OCI-LY1 (cell line): ENCODE data around the gene PZP.
"Not testable (repeated sequence)": the region's sequence is repeated elsewhere in the genome, so short reads cannot be mapped to it uniquely, and the experiment has no call there.

Experiments used
- H2AFZ ChIP-seq: fragments of 200-600 bp; sonication (generic), shearing (Covaris generic); 2 replicates; pipeline ENCODE4 v1.6.0; 2014; ENCODE audit warnings: antibody characterized with exemption, mild to moderate bottlenecking, low read length
- H3F3A ChIP-seq: fragments of 200-600 bp; sonication (generic), shearing (Covaris generic); 2 replicates; pipeline ENCODE4 v1.6.0; 2014; ENCODE audit warnings: mild to moderate bottlenecking, antibody characterized with exemption, low read length, moderate library complexity; ENCODE audit not compliant: insufficient read depth
- H3K27ac ChIP-seq: fragments of 200-600 bp; sonication (generic); 2 replicates; pipeline ENCODE4 v1.5.1; 2014; ENCODE audit warnings: low read length, mixed run types, mild to moderate bottlenecking, low read depth; ENCODE audit not compliant: poor library complexity, severe bottlenecking
- H3K27me3 ChIP-seq: fragments of 200-600 bp; sonication (generic); 2 replicates; pipeline ENCODE4 v1.6.0; 2014; ENCODE audit warnings: antibody characterized with exemption, mild to moderate bottlenecking, low read length, moderate library complexity; ENCODE audit not compliant: insufficient read depth
- H3K36me3 ChIP-seq: fragments of 200-600 bp; sonication (generic); 2 replicates; pipeline ENCODE4 v1.6.1; 2014; ENCODE audit warnings: mild to moderate bottlenecking, antibody characterized with exemption, low read length, moderate library complexity, mixed read lengths; ENCODE audit not compliant: insufficient read depth
- H3K4me1 ChIP-seq: fragments of 200-600 bp; sonication (generic); 2 replicates; pipeline ENCODE4 v1.5.1; 2014; ENCODE audit warnings: mild to moderate bottlenecking, low read length, moderate library complexity; ENCODE audit not compliant: insufficient read depth, severe bottlenecking
- H3K4me2 ChIP-seq: fragments of 200-600 bp; sonication (generic), shearing (Covaris generic); 2 replicates; pipeline ENCODE4 v1.6.1; 2014; ENCODE audit warnings: low read length
- H3K4me3 ChIP-seq: fragments of 200-600 bp; sonication (generic); 2 replicates; pipeline ENCODE4 v1.5.1; 2014; ENCODE audit warnings: low read length, low read depth, mild to moderate bottlenecking, mixed read lengths; ENCODE audit not compliant: poor library complexity, severe bottlenecking
- H3K79me2 ChIP-seq: fragments of 200-600 bp; shearing (Covaris generic); 2 replicates; pipeline ENCODE4 v1.6.1; 2016; ENCODE audit warnings: mixed run types, low read length, mixed read lengths; ENCODE audit not compliant: insufficient read depth
- H3K9ac ChIP-seq: fragments of 200-600 bp; sonication (generic), shearing (Covaris generic); 2 replicates; pipeline ENCODE4 v1.6.1; 2014; ENCODE audit warnings: mild to moderate bottlenecking, low read length, mixed read lengths
- H3K9me2 ChIP-seq: fragments of 200-600 bp; sonication (generic), shearing (Covaris generic); 2 replicates; pipeline ENCODE4 v1.6.1; 2014; ENCODE audit warnings: low read depth, mild to moderate bottlenecking, low read length, mixed read lengths
- H3K9me3 ChIP-seq: fragments of 200-600 bp; shearing (Covaris generic); 2 replicates; pipeline ENCODE4 v1.6.1; 2014; ENCODE audit warnings: low read length, mixed read lengths
- H4K20me1 ChIP-seq: fragments of 200-600 bp; sonication (generic), shearing (Covaris generic); 2 replicates; pipeline ENCODE4 v1.6.0; 2016; ENCODE audit warnings: mild to moderate bottlenecking, low read length; ENCODE audit not compliant: insufficient read depth
- EZH2 ChIP-seq: fragments of 200-600 bp; sonication (generic), shearing (Covaris generic); IDR thresholded peaks from 2 replicates; pipeline ENCODE4 v1.8.0; 2017; ENCODE audit warnings: borderline replicate concordance, mixed run types, mild to moderate bottlenecking, antibody characterized with exemption, low read length, moderate library complexity, mixed read lengths
- TF ChIP-seq, protein P1 (sequence below): fragments of 200-600 bp; sonication (generic), shearing (Covaris generic); IDR thresholded peaks from 2 replicates; pipeline ENCODE4 v1.5.1; 2017; ENCODE audit warnings: mild to moderate bottlenecking, antibody characterized with exemption, low read length, moderate library complexity, mixed read lengths

Gene PZP

DNA sequence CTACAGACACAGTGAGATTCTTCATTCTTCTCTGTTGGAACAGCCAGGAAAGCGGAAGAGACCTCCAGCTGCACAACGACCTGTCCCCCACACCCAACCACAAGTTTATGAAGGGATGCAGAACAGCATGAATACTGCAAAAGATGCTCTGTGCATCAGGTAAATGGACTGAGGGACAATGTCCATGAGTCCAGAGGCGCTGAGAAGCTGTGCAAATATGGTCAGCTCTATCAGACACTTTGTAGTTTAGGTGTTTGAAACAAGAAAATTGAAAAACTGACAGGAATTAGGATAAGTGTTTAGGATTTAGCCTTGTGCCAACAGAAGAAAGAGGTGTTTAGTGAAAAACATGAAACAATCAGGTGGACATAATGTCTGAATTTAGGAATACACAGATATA, 33.1 kb upstream of the PZP start:
- H3K4me3 ChIP-seq, result no peak overlapping the region
- no peak overlapping the region for H3K4me2 ChIP-seq
- H2AFZ ChIP-seq, result no peak overlapping the region
- H3K9me3 ChIP-seq, result no peaks in the 10 kb centered on the region
- no peaks in the 10 kb centered on the region for H3F3A ChIP-seq
- no peak overlapping the region for H3K27ac ChIP-seq
- H3K9me2 ChIP-seq, result no peaks in the 10 kb centered on the region
- no peaks in the 10 kb centered on the region for H3K36me3 ChIP-seq
- no peak for TF ChIP-seq EZH2
- TF ChIP-seq, protein P1, sequence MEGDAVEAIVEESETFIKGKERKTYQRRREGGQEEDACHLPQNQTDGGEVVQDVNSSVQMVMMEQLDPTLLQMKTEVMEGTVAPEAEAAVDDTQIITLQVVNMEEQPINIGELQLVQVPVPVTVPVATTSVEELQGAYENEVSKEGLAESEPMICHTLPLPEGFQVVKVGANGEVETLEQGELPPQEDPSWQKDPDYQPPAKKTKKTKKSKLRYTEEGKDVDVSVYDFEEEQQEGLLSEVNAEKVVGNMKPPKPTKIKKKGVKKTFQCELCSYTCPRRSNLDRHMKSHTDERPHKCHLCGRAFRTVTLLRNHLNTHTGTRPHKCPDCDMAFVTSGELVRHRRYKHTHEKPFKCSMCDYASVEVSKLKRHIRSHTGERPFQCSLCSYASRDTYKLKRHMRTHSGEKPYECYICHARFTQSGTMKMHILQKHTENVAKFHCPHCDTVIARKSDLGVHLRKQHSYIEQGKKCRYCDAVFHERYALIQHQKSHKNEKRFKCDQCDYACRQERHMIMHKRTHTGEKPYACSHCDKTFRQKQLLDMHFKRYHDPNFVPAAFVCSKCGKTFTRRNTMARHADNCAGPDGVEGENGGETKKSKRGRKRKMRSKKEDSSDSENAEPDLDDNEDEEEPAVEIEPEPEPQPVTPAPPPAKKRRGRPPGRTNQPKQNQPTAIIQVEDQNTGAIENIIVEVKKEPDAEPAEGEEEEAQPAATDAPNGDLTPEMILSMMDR, result no peak
- H3K27me3 ChIP-seq, result 0 out of 2 replicates have a peak, but pooled peaks cover 4% of the 10 kb centered on the region
- no peaks in the 10 kb centered on the region for H3K79me2 ChIP-seq
- no peaks in the 10 kb centered on the region for H3K4me1 ChIP-seq
- no peaks in the 10 kb centered on the region for H4K20me1 ChIP-seq
- no peak overlapping the region for H3K9ac ChIP-seq

DNA sequence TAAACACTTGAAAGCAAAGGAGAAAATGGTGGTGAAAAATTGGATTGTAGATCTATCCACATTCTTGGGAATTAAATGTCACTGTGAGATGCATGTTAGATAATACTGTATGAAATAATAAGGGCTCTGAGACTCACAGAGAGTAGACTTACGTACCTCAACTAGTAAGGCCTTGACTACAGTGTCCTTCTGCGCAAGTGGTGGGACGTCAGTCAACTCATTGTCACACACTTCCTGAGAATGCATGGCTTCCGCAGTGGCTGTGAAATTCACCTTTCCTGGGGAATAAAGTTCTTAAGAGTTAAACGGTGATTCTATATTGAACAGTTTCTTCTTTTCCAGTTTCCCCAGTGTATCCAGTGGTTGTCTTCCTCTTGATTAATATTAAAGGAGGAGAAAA, 32.6 kb upstream of the PZP start:
- Histone ChIP-seq H3F3A (no peaks in the 10 kb centered on the region), H2AFZ (no peak overlapping the region), H3K79me2 (no peaks in the 10 kb centered on the region), H3K27me3 (0 out of 2 replicates have a peak, but pooled peaks cover 4% of the 10 kb centered on the region), H3K4me3 (no peak overlapping the region), H4K20me1 (no peaks in the 10 kb centered on the region), H3K27ac (no peak overlapping the region), H3K9me2 (no peaks in the 10 kb centered on the region), H3K9ac (no peak overlapping the region), H3K9me3 (no peaks in the 10 kb centered on the region), H3K4me2 (no peak overlapping the region), H3K36me3 (no peaks in the 10 kb centered on the region), H3K4me1 (no peaks in the 10 kb centered on the region)
- no peak for TF ChIP-seq EZH2
- TF ChIP-seq, protein P1, result no peak

DNA sequence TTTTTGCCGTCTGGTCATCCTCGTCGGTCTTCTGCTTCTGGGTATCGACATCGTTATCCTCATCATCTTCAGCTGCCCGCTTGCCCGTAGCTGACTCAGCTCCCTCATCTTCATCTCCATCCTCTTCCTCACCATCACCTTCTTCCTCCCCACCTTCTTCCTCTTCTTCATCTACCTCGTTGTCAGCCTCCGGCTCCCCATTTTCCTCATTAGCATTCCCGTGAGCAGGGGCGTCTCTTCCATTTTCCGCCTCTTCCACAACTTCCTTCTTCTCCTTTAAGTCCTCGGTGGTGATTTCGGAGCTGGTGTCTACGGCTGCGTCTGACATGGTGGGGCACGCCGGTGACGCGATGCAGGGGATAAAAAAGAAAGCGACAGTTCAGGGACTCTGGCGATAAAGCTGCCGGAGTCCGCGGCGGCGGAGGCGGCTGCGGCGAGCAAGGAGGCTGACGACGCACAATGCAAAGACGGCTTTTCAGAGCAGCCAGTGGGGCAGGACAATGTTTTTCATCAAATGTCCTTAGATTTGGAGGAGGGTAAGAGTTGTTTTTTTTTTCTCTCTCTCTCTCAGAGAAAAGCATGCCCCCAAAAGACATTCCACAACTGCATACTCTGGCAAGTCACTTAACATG, 31.9 kb upstream of the PZP start:
- not testable (repeated sequence) for H3K27me3 ChIP-seq, H3K36me3 ChIP-seq, H2AFZ ChIP-seq, H3K79me2 ChIP-seq, H3K9me2 ChIP-seq, H4K20me1 ChIP-seq, H3K9ac ChIP-seq, H3K27ac ChIP-seq, H3K9me3 ChIP-seq, H3K4me3 ChIP-seq, H3K4me1 ChIP-seq, H3F3A ChIP-seq
- peak overlapping the region; percentile 16; the same call in 1 of the 2 replicates for H3K4me2 ChIP-seq

DNA sequence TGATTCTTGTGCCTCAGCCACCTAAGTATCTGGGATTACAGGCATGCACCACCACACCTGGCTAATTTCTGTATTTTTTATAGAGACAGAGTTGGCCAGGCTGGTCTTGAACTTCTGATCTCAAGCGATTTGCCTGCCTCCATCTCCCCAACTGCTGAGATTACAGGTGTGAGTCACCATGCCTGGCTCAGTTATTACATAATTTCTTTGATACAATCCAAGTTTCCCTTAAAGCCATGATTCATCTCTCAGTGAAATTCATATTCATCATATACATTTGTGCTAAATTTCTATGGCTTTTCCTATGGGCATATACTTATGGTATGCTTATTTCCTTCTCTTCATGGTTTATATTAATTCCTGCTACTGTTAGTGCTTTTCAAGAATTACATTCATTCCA, 29.1 kb upstream of the PZP start:
- no peaks in the 10 kb centered on the region for H3K9me2 ChIP-seq
- no peak overlapping the region for H3K4me3 ChIP-seq
- TF ChIP-seq EZH2, result no peak
- TF ChIP-seq, protein P1, result no peak
- no peaks in the 10 kb centered on the region for H3K79me2 ChIP-seq
- H3F3A ChIP-seq, result no peaks in the 10 kb centered on the region
- H3K27me3 ChIP-seq, result no peaks in the 10 kb centered on the region
- H3K27ac ChIP-seq, result no peak overlapping the region
- no peak overlapping the region for H3K9ac ChIP-seq
- H3K4me1 ChIP-seq, result no peaks in the 10 kb centered on the region
- H2AFZ ChIP-seq, result no peak overlapping the region
- H3K36me3 ChIP-seq, result no peaks in the 10 kb centered on the region
- H4K20me1 ChIP-seq, result no peaks in the 10 kb centered on the region
- no peak overlapping the region for H3K4me2 ChIP-seq
- no peaks in the 10 kb centered on the region for H3K9me3 ChIP-seq
